B cell (primary cell): ENCODE results near the gene ZNF445. TPM values are rescaled to one million over a fixed set of nuclear protein-coding genes. Genes with fewer than 3 reads are reported as not detected.

ENCODE experiments used
- ATAC-seq: fragments of 200-7000 bp; cut with Tn5 transposase; one replicate; pipeline ENCODE4 v1.10.0; 2021; ENCODE audit warnings: low read depth, mild to moderate bottlenecking, moderate number of reproducible peaks, moderate library complexity
- CTCF ChIA-PET: fragments of 350-600 bp; sonication (Branson Sonifier 250); formaldehyde crosslinking; loops from one replicate; lab custom pipeline; 2021; ENCODE audit warnings: antibody characterized with exemption, inconsistent platforms; lab: Charles Lee
- POLR2A ChIA-PET: fragments of 350-600 bp; sonication (Branson Sonifier 250); formaldehyde crosslinking; loops from one replicate; lab custom pipeline; 2021; ENCODE audit warnings: antibody characterized with exemption; lab: Charles Lee
- DNase-seq: peaks from one replicate; pipeline ENCODE4 v3.0.0; 2013
- H2AFZ ChIP-seq: 2 replicates; pipeline ENCODE4 v1.6.1; 2012; ENCODE audit warnings: mild to moderate bottlenecking, low read depth, low read length; ENCODE audit not compliant: insufficient read depth, poor library complexity, severe bottlenecking
- H3K27ac ChIP-seq, 2 donors: 1 replicate in 1 of 2; 2 replicates in 1 of 2; pipeline ENCODE4 v1.5.1; 2012 to 2013; ENCODE audit warnings: low read length in 2 of 2, mild to moderate bottlenecking in 2 of 2, moderate library complexity in 1 of 2
- H3K27me3 ChIP-seq, 4 experiments: fragments of 200-600 bp in 1 of 4; sonication (generic) in 1 of 4; replicated peaks in 1 of 4; 1 replicate in 2 of 4; 2 replicates in 2 of 4; pipeline versions ENCODE4 v1.6.1 to v1.7.0; 2013 to 2016; ENCODE audit warnings: low read length in 3 of 4, mild to moderate bottlenecking in 2 of 4, mixed read lengths in 1 of 4, moderate library complexity in 1 of 4; ENCODE audit not compliant: insufficient read depth in 4 of 4, control insufficient read depth in 3 of 4; ENCODE audit errors: control extremely low read depth in 1 of 4
- H3K36me3 ChIP-seq, 2 experiments: replicated peaks in 1 of 2; 1 replicate in 1 of 2; 2 replicates in 1 of 2; pipeline versions ENCODE4 v1.6.1 to v1.7.1; 2013; ENCODE audit warnings: low read length in 1 of 2; ENCODE audit not compliant: insufficient read depth in 2 of 2, control insufficient read depth in 1 of 2; ENCODE audit errors: control extremely low read depth in 1 of 2, extremely low read depth in 1 of 2
- H3K4me1 ChIP-seq, 2 donors: fragments of 200-600 bp in 1 of 2; sonication (generic) in 1 of 2; 1 replicate in 1 of 2; 2 replicates in 1 of 2; pipeline versions ENCODE4 v1.5.1 to v1.6.1; 2013 to 2017; ENCODE audit warnings: low read length in 2 of 2; ENCODE audit not compliant: control insufficient read depth in 2 of 2, insufficient read depth in 2 of 2
- H3K4me2 ChIP-seq: replicated peaks from 2 replicates; pipeline ENCODE3; 2012; ENCODE audit warnings: mild to moderate bottlenecking, low read depth, low read length; ENCODE audit not compliant: poor library complexity, severe bottlenecking
- H3K4me3 ChIP-seq, 5 experiments: fragments of 200-600 bp in 1 of 5; sonication (generic) in 1 of 5; 1 replicate in 3 of 5; 2 replicates in 2 of 5; pipeline versions ENCODE4 v1.5.1 to v1.7.0; 2011 to 2016; ENCODE audit warnings: low read length in 4 of 5, mild to moderate bottlenecking in 4 of 5, low read depth in 2 of 5, control low read depth in 1 of 5, moderate library complexity in 1 of 5; ENCODE audit not compliant: insufficient read depth in 1 of 5; ENCODE audit errors: control extremely low read depth in 1 of 5, extremely low read depth in 1 of 5
- H3K79me2 ChIP-seq: fragments of 200-600 bp; sonication (generic); one replicate; pipeline ENCODE4 v1.6.0; 2016; ENCODE audit warnings: low read length; ENCODE audit not compliant: control insufficient read depth, insufficient read depth
- H3K9ac ChIP-seq: fragments of 200-600 bp; sonication (generic); 2 replicates; pipeline ENCODE4 v1.6.1; 2017; ENCODE audit warnings: mild to moderate bottlenecking, low read length, moderate library complexity
- H3K9me3 ChIP-seq, 3 donors: one replicate each; pipeline versions ENCODE4 v1.6.1 to v1.7.1; 2013; ENCODE audit warnings: low read length in 2 of 3; ENCODE audit not compliant: control insufficient read depth in 2 of 3, insufficient read depth in 1 of 3; ENCODE audit errors: control extremely low read depth in 1 of 3
- H4K20me1 ChIP-seq: 2 replicates; pipeline ENCODE4 v1.6.0; 2012; ENCODE audit warnings: mild to moderate bottlenecking, low read length; ENCODE audit not compliant: insufficient read depth, control insufficient read depth, poor library complexity, severe bottlenecking
- H3K27ac Mint-ChIP-seq: one replicate; pipeline ENCODE4 v1.8.0; 2021; ENCODE audit warnings: mixed read lengths
- H3K27me3 Mint-ChIP-seq: one replicate; pipeline ENCODE4 v1.8.0; 2021; ENCODE audit warnings: mixed read lengths
- H3K4me1 Mint-ChIP-seq: one replicate; pipeline ENCODE4 v1.8.0; 2021; ENCODE audit warnings: mixed read lengths
- H3K4me3 Mint-ChIP-seq: one replicate; pipeline ENCODE4 v1.8.0; 2021; ENCODE audit warnings: mixed read lengths
- H3K9me3 Mint-ChIP-seq: one replicate; pipeline ENCODE4 v1.8.0; 2022; ENCODE audit warnings: mixed read lengths; ENCODE audit not compliant: insufficient read depth
- CTCF ChIP-seq: fragments of 200-600 bp; IDR thresholded peaks from one replicate; pipeline ENCODE4 v1.8.0; 2022; ENCODE audit warnings: antibody characterized with exemption, mild to moderate bottlenecking
- EZH2 ChIP-seq: IDR thresholded peaks from 2 replicates; pipeline ENCODE4 v1.6.1; 2012; ENCODE audit warnings: borderline replicate concordance, low read depth, mild to moderate bottlenecking, moderate library complexity, low read length; ENCODE audit not compliant: insufficient read depth, poor library complexity, severe bottlenecking
- WGBS: methylation state at CpG from one replicate; pipeline ENCODE4 v1.1.5; 2013; ENCODE audit warnings: missing lambda C conversion rate; ENCODE audit not compliant: insufficient coverage; 5-methylcytosine and 5-hydroxymethylcytosine counted together
- intact Hi-C: fragments of 100-400 bp; cut with micrococcal nuclease; formaldehyde crosslinking; loops from one replicate; pipeline ENCODE4 v1.10.0; 2022
- polyA plus RNA-seq: library from polyadenylated mRNA; depleted of rRNA; stranded (reverse); fragments of >200 nt; gene quantifications from 2 replicates; pipeline ENCODE4 v1.2.3, GENCODE V29; 2012
- total RNA-seq, 2 donors: library from RNA; stranded (reverse); fragments of 120-200 nt in 1 of 2; gene quantifications; 1 replicate in 1 of 2; 2 replicates in 1 of 2; pipeline versions ENCODE4 v1.2.3 to v1.2.4, GENCODE V29; 2013 to 2022

ZNF445 gene
- total and polyA plus RNA-seq, 2 donors (not counting 1 experiment from before 2014, with no cell fraction given): 2.6 to 29.7 TPM

- Mint-ChIP-seq H3K27ac (no peak overlapping the region), H3K4me1 (no peaks in the 10 kb centered on the region), H3K27me3 (no peaks in the 10 kb centered on the region), H3K9me3 (peaks cover 3% of the 10 kb centered on the region), H3K4me3 (no peak overlapping the region)
- intact Hi-C loops: no loop called here
- H3K9ac ChIP-seq: no peak overlapping the region
- no peaks in the 10 kb centered on the region for H3K4me1 ChIP-seq
- no peak overlapping the region for H3K27ac ChIP-seq
- H4K20me1 ChIP-seq: no peaks in the 10 kb centered on the region
- H3K9me3 ChIP-seq: no peaks in the 10 kb centered on the region
- no peaks in the 10 kb centered on the region for H3K79me2 ChIP-seq
- peaks cover 0 to 10% of the 10 kb centered on the region in 2 experiments for H3K36me3 ChIP-seq
- TF ChIP-seq CTCF (no peak), EZH2 (no peak)
- ChIA-PET POLR2A (no interaction called here), CTCF (interaction anchor here (0.5 kb wide), 1 partner anchor 134 kb away, joined by 3 read pairs; no protein-coding TSS in a partner anchor)
- ATAC-seq (no peak), DNase-seq (no peak)
- no peaks in the 10 kb centered on the region for H3K27me3 ChIP-seq
- no peak overlapping the region for H3K4me2 ChIP-seq
- WGBS: 94% methylated on average over 3 of the region's 9 CpGs
- H3K4me3 ChIP-seq: no peak overlapping the region
- H2AFZ ChIP-seq: no peak overlapping the region
Observed at GRCh38 chr3:44396200-44397171, 81.0 kb downstream of the ZNF445 start.

GRCh38 chr3:44395714-44396113 is 81.8 kb downstream of the ZNF445 start:
- Mint-ChIP-seq H3K27me3 (no peaks in the 10 kb centered on the region), H3K4me1 (no peaks in the 10 kb centered on the region), H3K4me3 (no peak overlapping the region), H3K27ac (no peak overlapping the region), H3K9me3 (peaks cover 3% of the 10 kb centered on the region)
- ChIA-PET POLR2A (no interaction called here), CTCF (no interaction called here)
- Histone ChIP-seq H3K36me3 (peaks cover 0 to 7% of the 10 kb centered on the region in 2 experiments), H3K79me2 (no peaks in the 10 kb centered on the region), H2AFZ (no peak overlapping the region), H3K9ac (no peak overlapping the region), H3K27me3 (no peaks in the 10 kb centered on the region), H4K20me1 (no peaks in the 10 kb centered on the region), H3K9me3 (no peaks in the 10 kb centered on the region), H3K4me1 (no peaks in the 10 kb centered on the region), H3K4me3 (no peak overlapping the region), H3K4me2 (no peak overlapping the region), H3K27ac (no peak overlapping the region)
- TF ChIP-seq CTCF (no peak), EZH2 (no peak)
- DNase-seq: no peak
- 96% methylated on average over 7 of the region's 9 CpGs for WGBS
- ATAC-seq: no peak
- intact Hi-C loops: no loop called here
